HG03025 (cell line): Measurements from ENCODE around the gene HES4.
"Not testable (repeated sequence)": the region's sequence is repeated elsewhere in the genome, so short reads cannot be mapped to it uniquely, and the experiment has no call there.

Experiments used
- ATAC-seq: cut with Tn5 transposase; IDR thresholded peaks from one replicate; pipeline ENCODE4 v1.9.1; 2021; ENCODE audit warnings: mild to moderate bottlenecking, moderate library complexity; ENCODE audit not compliant: unreplicated experiment, low FRiP score

Gene HES4

GRCh38 chr1:1033731-1034438 is 34.0 kb upstream of the HES4 start:
- no peak for ATAC-seq

- peak; percentile 71 for ATAC-seq
Observed at GRCh38 chr1:1033009-1033587, 33.2 kb upstream of the HES4 start.

- no peak for ATAC-seq
Observed at GRCh38 chr1:1032424-1032823, 32.5 kb upstream of the HES4 start.

- ATAC-seq: no peak
Observed at GRCh38 chr1:1031659-1032235, 31.9 kb upstream of the HES4 start.

GRCh38 chr1:1030867-1031658 is 31.2 kb upstream of the HES4 start:
- not testable (repeated sequence) for ATAC-seq

GRCh38 chr1:1027791-1028190 is 27.9 kb upstream of the HES4 start:
- ATAC-seq: no peak

- ATAC-seq: no peak
Observed at GRCh38 chr1:1026599-1027413, 26.9 kb upstream of the HES4 start.

- ATAC-seq: no peak
Observed at GRCh38 chr1:1025730-1026129, 25.8 kb upstream of the HES4 start.

- no peak for ATAC-seq
Observed at GRCh38 chr1:1024771-1025699, 25.1 kb upstream of the HES4 start.

GRCh38 chr1:1024149-1024770 is 24.4 kb upstream of the HES4 start:
- no peak for ATAC-seq

- ATAC-seq: no peak
Observed at GRCh38 chr1:1023700-1024099, 23.8 kb upstream of the HES4 start.

- ATAC-seq: no peak
Observed at GRCh38 chr1:1022302-1023009, 22.6 kb upstream of the HES4 start.

- no peak for ATAC-seq
Observed at GRCh38 chr1:1021920-1022259, 22.0 kb upstream of the HES4 start.

- no peak for ATAC-seq
Observed at GRCh38 chr1:1021010-1021919, 21.4 kb upstream of the HES4 start.

GRCh38 chr1:1020415-1021009 is 20.6 kb upstream of the HES4 start:
- ATAC-seq: no peak

GRCh38 chr1:1020000-1020404 is 20.1 kb upstream of the HES4 start, which contains the start of gene AGRN:
Gene AGRN (plus strand): TSS chr1:1020120. CDS start chr1:1020173, 53 bp downstream.
- peak; percentile 28 for ATAC-seq
